H1 (cell line): ENCODE measurements around the gene LRRC4C. TPM values are rescaled to one million over a fixed set of nuclear protein-coding genes. Genes with fewer than 3 reads are reported as not detected.

Source experiments
- CBX5 ChIP-seq: fragments of 300-800, 300-1000 bp; sonication (generic); IDR thresholded peaks from 2 replicates; pipeline ENCODE4 v1.7.1; 2016; ENCODE audit warnings: antibody characterized with exemption, low read length, low read depth
- CHD2 ChIP-seq: IDR thresholded peaks from 2 replicates; pipeline ENCODE4 v1.6.1; 2012; ENCODE audit warnings: low read length, improper control_type of control experiment
- E2F6 ChIP-seq: IDR thresholded peaks from 2 replicates; pipeline ENCODE4 v1.6.1; 2012; ENCODE audit warnings: inconsistent platforms
- PHF8 ChIP-seq: fragments of 200-600 bp; sonication (generic); conservative IDR thresholded peaks from 2 replicates; pipeline ENCODE4 v1.7.1; 2012; ENCODE audit warnings: low read depth, mild to moderate bottlenecking, inconsistent platforms, low read length, moderate library complexity
- SP4 ChIP-seq: IDR thresholded peaks from 2 replicates; pipeline ENCODE4 v1.6.1; 2012; ENCODE audit warnings: low read length, inconsistent platforms
- SUZ12 ChIP-seq: fragments of 200-600 bp; sonication (generic); IDR thresholded peaks from 2 replicates; pipeline ENCODE4 v1.6.1; 2012; ENCODE audit warnings: mild to moderate bottlenecking, inconsistent platforms, low read length, moderate library complexity, mixed read lengths
- USF2 ChIP-seq: IDR thresholded peaks from 2 replicates; pipeline ENCODE4 v1.6.1; 2011; ENCODE audit warnings: low read length, improper control_type of control experiment
- ZNF274 ChIP-seq: IDR thresholded peaks from 2 replicates; pipeline ENCODE4 v1.7.0; 2012; ENCODE audit warnings: low read length, borderline replicate concordance; ENCODE audit errors: extremely low read depth
- polyA plus RNA-seq, 7 experiments: library from polyadenylated mRNA; depleted of rRNA in 3 of 7; stranded (reverse) in 5 of 7; unstranded in 2 of 7; fragments of >200 nt in 5 of 7; fragments of 200-250 nt in 2 of 7; gene quantifications; 1 replicate in 5 of 7; 2 replicates in 1 of 7; 4 replicates in 1 of 7; pipeline versions ENCODE4 v1.2.1 to v1.2.3, GENCODE V29; 2011 to 2013; ENCODE audit warnings: missing spikeins in 2 of 7, mixed read lengths in 2 of 7
- total RNA-seq: library from RNA; stranded (reverse); fragmentation: NEBNext Ultra II Directional; extraction: Animal tissue kit (Norgen Biotek cat#: 25700); gene quantifications from 2 replicates; pipeline ENCODE4 v1.2.1, GENCODE V29; 2021

LRRC4C gene
- total and polyA plus RNA-seq, 2 of the 8 experiments (the other 6 are each of a cell fraction or from before 2014, with no cell fraction given) = 0.23 to 2.2 TPM

- TF ChIP-seq E2F6 = no peak
- no peak for TF ChIP-seq SUZ12
- TF ChIP-seq ZNF274 = no peak
- no peak for TF ChIP-seq USF2
- TF ChIP-seq CBX5 = no peak
- no peak for TF ChIP-seq SP4
- TF ChIP-seq PHF8 = no peak
- TF ChIP-seq CHD2 = no peak
- TF ChIP-seq, all 59 proteins: peak for 0
These were observed 348.9 kb downstream of the LRRC4C start (continued) for GRCh38 chr11:41110527-41110926.
